PC-9 (cell line): ENCODE measurements around the gene FUT9. TPM values are rescaled to one million over a fixed set of nuclear protein-coding genes. Genes with fewer than 3 reads are reported as not detected.

ENCODE experiments used
- BruUV-seq: library from RNA; stranded (reverse); fragments of 400-500 nt; replicated peaks from 2 replicates; lab custom pipeline; 2021; lab: Mats Ljungman, UMichigan
- CTCF ChIA-PET: fragments of 300-600 bp; sonication (Branson Sonifier 250); formaldehyde crosslinking; loops from one replicate; lab custom pipeline; 2022; ENCODE audit warnings: antibody characterized with exemption; lab: Charles Lee
- POLR2A ChIA-PET: fragments of 300-600 bp; sonication (Branson Sonifier 250); formaldehyde crosslinking; loops from one replicate; lab custom pipeline; 2022; ENCODE audit warnings: antibody characterized with exemption; ENCODE audit not compliant: unreplicated experiment; lab: Charles Lee
- DNase-seq, 2 experiments: peaks; one replicate each; pipeline versions ENCODE4 v3.0.0 to v3.0.0-alpha.2; 2015 to 2022; ENCODE audit warnings: mixed read lengths in 1 of 2
- H2AFZ ChIP-seq: fragments of 200-600 bp; sonication (generic); 2 replicates; pipeline ENCODE4 v1.8.1; 2017; ENCODE audit warnings: antibody characterized with exemption
- H3F3A ChIP-seq: fragments of 200-600 bp; sonication (generic); 2 replicates; pipeline ENCODE4 v1.8.1; 2017; ENCODE audit warnings: antibody characterized with exemption, mild to moderate bottlenecking, low read depth; ENCODE audit not compliant: insufficient read depth
- H3K27ac ChIP-seq: fragments of 200-600 bp; sonication (generic); 2 replicates; pipeline ENCODE4 v1.6.1; 2016; ENCODE audit warnings: mixed run types
- H3K27me3 ChIP-seq: fragments of 200-600 bp; sonication (generic); 2 replicates; pipeline ENCODE4 v1.6.1; 2016; ENCODE audit warnings: low read depth, mixed run types; ENCODE audit not compliant: insufficient read depth
- H3K36me3 ChIP-seq: fragments of 200-600 bp; sonication (generic); 2 replicates; pipeline ENCODE4 v1.6.1; 2016; ENCODE audit warnings: low read depth, mixed run types
- H3K4me1 ChIP-seq: fragments of 200-600 bp; sonication (generic); replicated peaks from 2 replicates; pipeline ENCODE4 v1.6.1; 2016; ENCODE audit warnings: mixed run types; ENCODE audit not compliant: insufficient read depth
- H3K4me2 ChIP-seq: fragments of 200-600 bp; sonication (generic); 2 replicates; pipeline ENCODE4 v1.6.1; 2017; ENCODE audit warnings: mixed run types
- H3K4me3 ChIP-seq: fragments of 200-600 bp; sonication (generic); 2 replicates; pipeline ENCODE4 v1.6.1; 2016; ENCODE audit warnings: mixed run types
- H3K79me2 ChIP-seq: fragments of 200-600 bp; sonication (generic); 2 replicates; pipeline ENCODE4 v1.6.1; 2017; ENCODE audit warnings: low read depth, mixed run types
- H3K9me2 ChIP-seq: fragments of 200-600 bp; sonication (generic); 2 replicates; pipeline ENCODE4 v1.8.1; 2017; ENCODE audit warnings: mild to moderate bottlenecking; ENCODE audit not compliant: insufficient read depth
- H3K9me3 ChIP-seq: fragments of 200-600 bp; sonication (generic); 2 replicates; pipeline ENCODE4 v1.8.1; 2016; ENCODE audit warnings: low read depth; ENCODE audit not compliant: insufficient read depth
- H4K20me1 ChIP-seq: fragments of 200-600 bp; sonication (generic); 2 replicates; pipeline ENCODE4 v1.8.1; 2017; ENCODE audit not compliant: insufficient read depth
- EZH2 ChIP-seq: fragments of 200-600 bp; sonication (generic); IDR thresholded peaks from 2 replicates; pipeline ENCODE4 v1.8.0; 2017; ENCODE audit warnings: antibody characterized with exemption, low read depth
- intact Hi-C: fragments of 100-400 bp; cut with micrococcal nuclease; formaldehyde crosslinking; loops from one replicate; pipeline ENCODE4 v1.10.0; 2022; ENCODE audit not compliant: unreplicated experiment
- total RNA-seq: library from RNA; stranded (reverse); gene quantifications from 2 replicates; pipeline ENCODE4 v1.2.3, GENCODE V29; 2021
- TF ChIP-seq, protein P1 (sequence below): fragments of 200-600 bp; sonication (generic); conservative IDR thresholded peaks from 2 replicates; pipeline ENCODE4 v1.6.1; 2017; ENCODE audit warnings: mixed run types, antibody characterized with exemption, mild to moderate bottlenecking, moderate library complexity

Gene FUT9
- total RNA-seq, 1 experiment from 2014 or later: 6.9 TPM

- TF ChIP-seq, protein P1, sequence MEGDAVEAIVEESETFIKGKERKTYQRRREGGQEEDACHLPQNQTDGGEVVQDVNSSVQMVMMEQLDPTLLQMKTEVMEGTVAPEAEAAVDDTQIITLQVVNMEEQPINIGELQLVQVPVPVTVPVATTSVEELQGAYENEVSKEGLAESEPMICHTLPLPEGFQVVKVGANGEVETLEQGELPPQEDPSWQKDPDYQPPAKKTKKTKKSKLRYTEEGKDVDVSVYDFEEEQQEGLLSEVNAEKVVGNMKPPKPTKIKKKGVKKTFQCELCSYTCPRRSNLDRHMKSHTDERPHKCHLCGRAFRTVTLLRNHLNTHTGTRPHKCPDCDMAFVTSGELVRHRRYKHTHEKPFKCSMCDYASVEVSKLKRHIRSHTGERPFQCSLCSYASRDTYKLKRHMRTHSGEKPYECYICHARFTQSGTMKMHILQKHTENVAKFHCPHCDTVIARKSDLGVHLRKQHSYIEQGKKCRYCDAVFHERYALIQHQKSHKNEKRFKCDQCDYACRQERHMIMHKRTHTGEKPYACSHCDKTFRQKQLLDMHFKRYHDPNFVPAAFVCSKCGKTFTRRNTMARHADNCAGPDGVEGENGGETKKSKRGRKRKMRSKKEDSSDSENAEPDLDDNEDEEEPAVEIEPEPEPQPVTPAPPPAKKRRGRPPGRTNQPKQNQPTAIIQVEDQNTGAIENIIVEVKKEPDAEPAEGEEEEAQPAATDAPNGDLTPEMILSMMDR: no peak
- no peak for TF ChIP-seq EZH2
- Histone ChIP-seq H3K9me2 (no peaks in the 10 kb centered on the region), H3K36me3 (no peaks in the 10 kb centered on the region), H4K20me1 (no peaks in the 10 kb centered on the region), H3K4me1 (no peaks in the 10 kb centered on the region), H3K4me3 (no peak overlapping the region), H3K9me3 (no peaks in the 10 kb centered on the region), H2AFZ (no peak overlapping the region), H3F3A (no peaks in the 10 kb centered on the region), H3K4me2 (no peak overlapping the region), H3K27me3 (no peaks in the 10 kb centered on the region), H3K27ac (no peak overlapping the region), H3K79me2 (no peaks in the 10 kb centered on the region)
- no TSS peak for BruUV-seq
- ChIA-PET POLR2A (no interaction called here), CTCF (no interaction called here)
- intact Hi-C loops: no loop called here
- DNase-seq: no peak
Observed at GRCh38 chr6:96212066-96212465, 196.3 kb downstream of the FUT9 start.

GRCh38 chr6:96213784-96214183 lies 198.0 kb downstream of the FUT9 start:
- TF ChIP-seq, protein P1: no peak
- TF ChIP-seq EZH2: no peak
- BruUV-seq: no TSS peak
- no peak for DNase-seq

DNA sequence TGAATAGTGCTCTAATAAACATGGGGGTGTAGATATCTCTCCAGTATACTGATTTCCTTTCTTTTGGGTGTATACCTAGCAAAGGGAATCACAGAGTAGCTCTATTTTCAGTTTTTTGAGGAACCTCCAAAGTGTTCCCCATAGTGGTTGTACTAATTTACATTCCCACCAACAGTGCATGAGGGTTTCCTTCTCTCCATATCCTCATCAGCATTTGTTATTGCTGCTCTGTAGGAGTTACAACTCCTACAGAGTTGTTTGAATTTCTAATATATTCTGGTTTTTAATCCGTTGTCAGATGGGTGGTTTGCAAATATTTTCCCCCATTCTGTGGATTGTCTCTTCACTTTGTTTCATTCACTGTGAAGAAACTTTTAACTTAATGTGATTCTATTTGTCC lies 207.9 kb downstream of the FUT9 start:
- Histone ChIP-seq H3K4me1 (no peaks in the 10 kb centered on the region), H3K4me2 (no peak overlapping the region), H4K20me1 (no peaks in the 10 kb centered on the region), H3K79me2 (no peaks in the 10 kb centered on the region), H3F3A (no peaks in the 10 kb centered on the region), H3K4me3 (no peak overlapping the region), H3K9me3 (no peaks in the 10 kb centered on the region), H3K27ac (no peak overlapping the region), H2AFZ (no peak overlapping the region), H3K36me3 (no peaks in the 10 kb centered on the region), H3K9me2 (no peaks in the 10 kb centered on the region), H3K27me3 (no peaks in the 10 kb centered on the region)
- POLR2A ChIA-PET: no interaction called here
- intact Hi-C loops: no loop called here
- no peak for TF ChIP-seq EZH2
- TF ChIP-seq, protein P1: no peak
- CTCF ChIA-PET: no interaction called here
- no TSS peak for BruUV-seq
- no peak for DNase-seq

More at GRCh38 chr6:96213784-96214183, 198.0 kb downstream of the FUT9 start:
- Histone ChIP-seq H3K27me3 (no peaks in the 10 kb centered on the region), H3K9me3 (no peaks in the 10 kb centered on the region), H3K4me2 (no peak overlapping the region), H3K27ac (no peak overlapping the region), H3K9me2 (no peaks in the 10 kb centered on the region), H3K4me3 (no peak overlapping the region), H3K36me3 (no peaks in the 10 kb centered on the region), H3F3A (no peaks in the 10 kb centered on the region), H4K20me1 (no peaks in the 10 kb centered on the region), H3K79me2 (no peaks in the 10 kb centered on the region), H3K4me1 (no peaks in the 10 kb centered on the region), H2AFZ (no peak overlapping the region)
- ChIA-PET POLR2A (no interaction called here), CTCF (no interaction called here)
- intact Hi-C loops: no loop called here
